ENCODE measurements around the gene BAIAP2. TPM values are rescaled to one million over a fixed set of nuclear protein-coding genes. Genes with fewer than 3 reads are reported as not detected.

The BAIAP2 gene
- total and polyA plus RNA-seq, 2 donors (not counting 1 experiment from before 2014, with no cell fraction given): 1.3 to 12.0 TPM

DNA sequence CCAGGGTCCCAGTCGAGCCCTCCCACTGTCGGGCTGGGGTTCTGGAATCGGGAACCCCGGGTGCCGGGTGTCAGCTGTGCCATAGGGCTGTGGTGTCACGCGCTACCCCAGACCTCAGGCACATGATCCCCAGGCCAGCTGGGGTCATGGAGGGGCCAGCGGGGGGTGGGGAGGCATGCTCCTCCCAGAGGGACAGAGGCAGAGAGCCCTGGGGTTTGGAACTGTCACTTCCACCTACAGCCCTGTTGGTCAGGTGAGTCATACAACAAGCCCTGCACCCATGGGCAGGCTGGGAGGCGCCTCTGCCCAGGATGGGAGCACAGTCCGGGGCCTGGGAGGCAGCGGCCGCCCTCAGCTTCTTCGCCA is 63.0 kb downstream of the BAIAP2 start:
- Histone ChIP-seq H3K27ac (ENCODE audit: low read length in 2 of 2) (no peak overlapping the region), H4K20me1 (ENCODE audit: control insufficient read depth, insufficient read depth, low read length, poor library complexity, severe bottlenecking) (no peaks in the 10 kb centered on the region), H3K9me3 (ENCODE audit: control extremely low read depth in 1 of 3, control insufficient read depth in 2 of 3, insufficient read depth in 1 of 3, low read length in 2 of 3) (no peaks in the 10 kb centered on the region), H3K27me3 (replicated peaks in 1 of 4; ENCODE audit: control extremely low read depth in 1 of 4, control insufficient read depth in 3 of 4, insufficient read depth in 4 of 4, low read length in 3 of 4) (peaks cover 0 to 20% (median 2%) of the 10 kb centered on the region in 4 experiments), H3K4me3 (ENCODE audit: control extremely low read depth in 1 of 5, extremely low read depth in 1 of 5, insufficient read depth in 1 of 5, low read depth in 2 of 5, low read length in 4 of 5) (no peak overlapping the region), H2AFZ (ENCODE audit: insufficient read depth, low read depth, low read length, poor library complexity, severe bottlenecking) (no peak overlapping the region), H3K79me2 (ENCODE audit: control insufficient read depth, insufficient read depth, low read length) (no peaks in the 10 kb centered on the region), H3K4me1 (ENCODE audit: control insufficient read depth in 2 of 2, insufficient read depth in 2 of 2, low read length in 2 of 2) (peaks cover 0 to 7% of the 10 kb centered on the region in 2 donors), H3K36me3 (replicated peaks in 1 of 2; ENCODE audit: control extremely low read depth in 1 of 2, control insufficient read depth in 1 of 2, extremely low read depth in 1 of 2, insufficient read depth in 2 of 2, low read length in 1 of 2) (no peaks in the 10 kb centered on the region), H3K4me2 (replicated peaks; ENCODE audit: low read depth, low read length, poor library complexity, severe bottlenecking) (no peak overlapping the region), H3K9ac (ENCODE audit: low read length) (no peak overlapping the region)
- POLR2A ChIA-PET: no interaction called here
- 87% methylated on average over 13 of the region's 13 CpGs for WGBS (ENCODE audit: insufficient coverage)
- no peak for TF ChIP-seq EZH2 (IDR thresholded peaks at IDR 0.05; ENCODE audit: borderline replicate concordance, insufficient read depth, low read depth, low read length, poor library complexity, severe bottlenecking)
- TF ChIP-seq, protein P1, sequence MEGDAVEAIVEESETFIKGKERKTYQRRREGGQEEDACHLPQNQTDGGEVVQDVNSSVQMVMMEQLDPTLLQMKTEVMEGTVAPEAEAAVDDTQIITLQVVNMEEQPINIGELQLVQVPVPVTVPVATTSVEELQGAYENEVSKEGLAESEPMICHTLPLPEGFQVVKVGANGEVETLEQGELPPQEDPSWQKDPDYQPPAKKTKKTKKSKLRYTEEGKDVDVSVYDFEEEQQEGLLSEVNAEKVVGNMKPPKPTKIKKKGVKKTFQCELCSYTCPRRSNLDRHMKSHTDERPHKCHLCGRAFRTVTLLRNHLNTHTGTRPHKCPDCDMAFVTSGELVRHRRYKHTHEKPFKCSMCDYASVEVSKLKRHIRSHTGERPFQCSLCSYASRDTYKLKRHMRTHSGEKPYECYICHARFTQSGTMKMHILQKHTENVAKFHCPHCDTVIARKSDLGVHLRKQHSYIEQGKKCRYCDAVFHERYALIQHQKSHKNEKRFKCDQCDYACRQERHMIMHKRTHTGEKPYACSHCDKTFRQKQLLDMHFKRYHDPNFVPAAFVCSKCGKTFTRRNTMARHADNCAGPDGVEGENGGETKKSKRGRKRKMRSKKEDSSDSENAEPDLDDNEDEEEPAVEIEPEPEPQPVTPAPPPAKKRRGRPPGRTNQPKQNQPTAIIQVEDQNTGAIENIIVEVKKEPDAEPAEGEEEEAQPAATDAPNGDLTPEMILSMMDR (IDR thresholded peaks at IDR 0.05): no peak
- Mint-ChIP-seq H3K27me3 (peaks cover 11% of the 10 kb centered on the region), H3K4me3 (no peak overlapping the region), H3K4me1 (no peaks in the 10 kb centered on the region), H3K9me3 (ENCODE audit: insufficient read depth) (no peaks in the 10 kb centered on the region), H3K27ac (no peak overlapping the region)
- intact Hi-C loops (cut with micrococcal nuclease): no loop called here
- ATAC-seq (ENCODE audit: low read depth) (no peak), DNase-seq (no peak)
- CTCF ChIA-PET: interaction anchor here (1.0 to 2.6 kb wide), 3 partner anchors 74 to 671 kb away, joined by 3 to 11 read pairs (median 4); no protein-coding TSS in a partner anchor

DNA sequence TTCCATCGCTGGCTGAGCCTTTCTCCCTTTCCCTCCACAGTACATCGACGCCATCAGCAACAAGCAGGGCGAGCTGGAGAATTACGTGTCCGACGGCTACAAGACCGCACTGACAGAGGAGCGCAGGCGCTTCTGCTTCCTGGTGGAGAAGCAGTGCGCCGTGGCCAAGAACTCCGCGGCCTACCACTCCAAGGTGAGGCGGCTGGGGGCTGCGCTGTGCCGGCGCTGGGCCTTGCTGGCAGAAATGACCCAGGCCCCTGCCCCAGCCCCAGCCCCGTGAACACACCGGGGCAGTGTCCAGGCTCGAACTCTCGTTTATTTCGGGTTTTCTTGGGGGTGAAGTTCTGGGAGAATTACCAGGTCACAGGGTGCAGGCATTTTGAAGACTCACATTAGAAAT is 64.9 kb downstream of the BAIAP2 start:
- Histone ChIP-seq H3K27me3 (replicated peaks in 1 of 4; ENCODE audit: control extremely low read depth in 1 of 4, control insufficient read depth in 3 of 4, insufficient read depth in 4 of 4, low read length in 3 of 4) (peaks cover 0 to 20% (median 2%) of the 10 kb centered on the region in 4 experiments), H3K4me2 (replicated peaks; ENCODE audit: low read depth, low read length, poor library complexity, severe bottlenecking) (no peak overlapping the region), H3K9me3 (ENCODE audit: control extremely low read depth in 1 of 3, control insufficient read depth in 2 of 3, insufficient read depth in 1 of 3, low read length in 2 of 3) (no peaks in the 10 kb centered on the region), H4K20me1 (ENCODE audit: control insufficient read depth, insufficient read depth, low read length, poor library complexity, severe bottlenecking) (no peaks in the 10 kb centered on the region), H3K27ac (ENCODE audit: low read length in 2 of 2) (no peak overlapping the region), H2AFZ (ENCODE audit: insufficient read depth, low read depth, low read length, poor library complexity, severe bottlenecking) (no peak overlapping the region), H3K79me2 (ENCODE audit: control insufficient read depth, insufficient read depth, low read length) (no peaks in the 10 kb centered on the region), H3K4me3 (ENCODE audit: control extremely low read depth in 1 of 5, extremely low read depth in 1 of 5, insufficient read depth in 1 of 5, low read depth in 2 of 5, low read length in 4 of 5) (no peak overlapping the region), H3K36me3 (replicated peaks in 1 of 2; ENCODE audit: control extremely low read depth in 1 of 2, control insufficient read depth in 1 of 2, extremely low read depth in 1 of 2, insufficient read depth in 2 of 2, low read length in 1 of 2) (no peaks in the 10 kb centered on the region), H3K9ac (ENCODE audit: low read length) (no peak overlapping the region), H3K4me1 (ENCODE audit: control insufficient read depth in 2 of 2, insufficient read depth in 2 of 2, low read length in 2 of 2) (peaks cover 0 to 7% of the 10 kb centered on the region in 2 donors)
- Mint-ChIP-seq H3K27me3 (peaks cover 11% of the 10 kb centered on the region), H3K4me1 (no peaks in the 10 kb centered on the region), H3K9me3 (ENCODE audit: insufficient read depth) (no peaks in the 10 kb centered on the region), H3K27ac (no peak overlapping the region), H3K4me3 (no peak overlapping the region)
- no peak for ATAC-seq (ENCODE audit: low read depth)
- intact Hi-C loops (cut with micrococcal nuclease): no loop called here
- ChIA-PET POLR2A (no interaction called here), CTCF (no interaction called here)
- WGBS (ENCODE audit: insufficient coverage): 94% methylated on average over 23 of the region's 23 CpGs
- no peak for TF ChIP-seq EZH2 (IDR thresholded peaks at IDR 0.05; ENCODE audit: borderline replicate concordance, insufficient read depth, low read depth, low read length, poor library complexity, severe bottlenecking)
- TF ChIP-seq, protein P1 (IDR thresholded peaks at IDR 0.05): no peak
- no peak for DNase-seq
